8988T (cell line): ENCODE measurements around the gene MGAT4A.
A peak's percentile ranks its signal among the peaks of the same experiment; 100 is the strongest.

Source experiments
- DNase-seq: peaks from one replicate; pipeline ENCODE4 v3.0.0; 2011

MGAT4A gene

DNA sequence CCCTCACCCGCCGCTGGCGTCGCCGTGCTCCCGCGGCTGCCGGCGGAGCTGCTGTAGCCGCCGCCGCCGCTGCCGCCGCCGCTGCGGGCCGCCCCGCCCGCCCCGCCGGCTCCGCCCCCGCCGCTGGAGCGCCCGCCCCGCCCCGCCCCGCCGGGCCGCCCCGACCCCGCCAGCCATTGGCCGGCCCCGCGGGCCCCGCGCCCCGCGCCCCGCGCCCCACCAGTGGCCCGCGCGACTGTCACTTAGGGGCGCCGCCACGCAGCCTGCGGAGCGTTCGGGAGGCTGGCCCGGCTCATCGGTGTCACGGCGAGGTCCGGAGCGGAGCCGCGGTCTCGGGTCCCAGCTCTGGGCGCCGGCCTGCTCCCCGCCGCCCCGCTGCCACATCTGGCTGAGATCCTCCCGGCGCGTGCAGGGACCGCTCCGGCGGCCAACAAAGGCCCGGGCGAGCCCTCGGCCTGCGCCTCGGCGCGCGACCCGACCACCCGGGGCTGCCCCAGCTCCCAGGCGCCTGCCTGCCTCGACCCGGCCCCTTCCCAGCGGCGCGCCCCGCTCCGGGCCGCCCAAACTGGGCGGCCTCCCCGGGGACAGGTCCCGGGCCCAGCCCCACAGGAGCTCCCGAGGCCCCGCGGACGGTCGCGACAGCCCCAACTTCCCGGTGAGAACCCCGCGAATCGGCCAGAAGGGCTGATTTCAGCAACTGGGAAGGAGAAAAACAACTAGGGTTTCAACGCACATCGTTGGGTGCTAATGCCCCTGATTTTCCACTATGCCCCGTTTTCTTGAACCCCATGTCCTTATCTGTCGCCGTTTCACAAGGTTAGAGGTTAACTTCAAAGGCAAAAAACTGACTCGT lies at the start of gene MGAT4A:
TSS of gene MGAT4A (minus strand) at position 92 of the 853 bp plus-strand sequence. CDS start 4,800 bp downstream, outside the sequence.
- DNase-seq, result peak; percentile 81

DNA sequence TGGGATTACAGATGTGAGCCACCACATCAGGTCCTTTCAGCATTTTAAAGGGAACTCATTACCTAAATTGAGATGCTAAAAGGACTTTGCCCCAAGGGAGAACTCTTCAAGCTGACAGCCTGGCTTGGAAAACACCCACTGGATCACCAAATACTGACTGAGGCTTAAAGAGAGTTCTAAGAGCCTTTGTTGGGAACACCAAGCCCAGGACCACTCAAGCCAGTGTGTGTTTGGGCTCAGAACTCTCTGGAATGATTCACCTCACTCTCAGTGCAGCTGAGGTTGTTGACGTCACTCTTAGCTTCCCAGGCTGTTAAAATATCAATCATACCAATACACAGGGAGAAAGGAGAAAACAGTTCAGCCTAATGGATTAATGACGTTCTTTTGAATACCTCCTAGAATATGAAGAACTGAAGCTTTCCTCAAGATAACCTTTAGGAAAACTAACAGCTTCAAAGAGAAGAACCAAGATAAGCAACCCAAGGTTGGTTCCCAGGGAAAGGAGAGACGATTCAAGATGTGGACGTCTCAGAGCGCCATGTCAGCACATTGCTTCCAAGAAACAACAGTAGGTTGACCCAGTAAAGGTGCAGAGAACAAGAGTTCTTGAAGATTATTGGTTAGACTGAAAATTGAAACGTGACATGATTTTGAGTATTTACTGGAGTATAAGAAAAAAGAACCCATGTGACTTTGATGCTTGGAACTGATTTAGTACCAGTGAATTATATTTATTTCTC lies 48.0 kb upstream of the MGAT4A start:
- no peak for DNase-seq

DNA sequence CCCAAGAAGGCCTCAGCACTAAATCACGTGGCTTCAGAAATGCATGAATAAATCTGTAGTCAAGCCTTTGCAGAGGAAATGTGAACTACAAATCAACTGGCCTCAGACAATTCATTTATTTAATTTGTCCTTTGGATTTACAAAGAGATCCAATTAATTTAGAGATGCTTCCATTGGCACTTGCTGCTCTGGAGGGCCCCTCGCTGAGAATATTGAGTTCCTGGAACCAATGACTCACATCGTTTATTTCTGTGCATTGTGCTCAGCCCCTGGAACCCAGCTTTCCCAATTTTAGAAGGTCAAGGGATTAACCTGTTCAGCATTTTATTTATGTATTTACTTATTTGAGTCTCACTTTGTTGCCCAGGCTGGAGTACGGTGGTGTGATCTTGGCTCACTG lies 47.2 kb upstream of the MGAT4A start:
- no peak for DNase-seq

DNA sequence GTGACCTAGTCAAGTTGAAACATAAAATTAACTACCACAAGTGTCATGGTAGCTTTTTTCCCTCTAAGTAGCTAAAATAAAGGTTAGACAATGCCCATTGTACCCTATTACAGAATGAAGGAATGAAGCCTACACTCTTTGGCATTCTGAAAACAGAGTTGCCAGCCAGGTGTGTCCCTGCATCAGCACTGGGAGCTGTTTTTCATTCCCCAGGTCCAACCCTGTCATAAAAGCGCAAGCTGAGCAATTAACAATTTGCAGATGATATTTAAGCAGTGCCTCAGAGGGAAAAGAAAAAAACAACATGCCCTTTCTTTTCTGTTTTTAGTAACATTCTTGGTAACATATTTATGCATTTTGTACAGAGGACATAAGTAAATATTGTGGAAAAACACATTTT lies 46.8 kb upstream of the MGAT4A start:
- DNase-seq, result no peak

DNA sequence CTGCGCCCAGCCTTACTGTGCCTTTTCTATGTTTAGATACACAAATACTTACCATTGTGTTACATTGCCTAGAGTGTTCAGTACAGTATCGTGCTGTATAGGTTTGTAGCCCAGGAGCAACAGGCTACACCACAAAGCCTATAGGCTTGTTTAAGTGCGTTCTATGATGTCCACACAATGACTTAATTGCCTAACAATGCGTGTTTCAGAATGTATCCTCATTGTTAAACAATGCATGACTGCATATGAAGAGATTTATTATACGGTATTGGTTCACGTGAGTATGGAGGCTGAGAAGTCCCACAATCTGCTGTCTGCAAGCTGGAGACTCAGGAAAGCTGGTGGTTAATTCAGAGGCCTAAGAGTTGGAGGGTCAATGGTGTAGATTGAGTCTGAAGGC lies 46.1 kb upstream of the MGAT4A start:
- no peak for DNase-seq

DNA sequence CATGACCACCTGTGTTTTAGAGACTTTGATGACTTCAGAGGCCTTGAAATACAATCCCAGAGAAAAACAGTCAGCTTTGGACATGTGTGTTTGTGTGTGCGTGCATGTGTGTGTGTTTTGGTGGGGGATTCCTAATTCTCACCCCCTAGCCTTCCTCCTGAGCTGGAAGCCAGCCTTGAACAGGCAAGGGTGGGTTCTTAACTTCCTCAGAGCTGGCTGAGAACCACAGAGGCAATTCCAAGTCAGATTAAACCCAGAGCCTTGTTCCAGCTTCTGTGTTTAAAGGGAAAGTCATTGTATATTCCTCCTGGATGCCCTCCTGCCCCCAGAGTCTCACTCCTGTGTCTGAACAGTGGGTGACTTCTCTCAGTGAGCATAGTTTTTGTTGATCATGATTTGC lies 45.2 kb upstream of the MGAT4A start:
- no peak for DNase-seq

DNA sequence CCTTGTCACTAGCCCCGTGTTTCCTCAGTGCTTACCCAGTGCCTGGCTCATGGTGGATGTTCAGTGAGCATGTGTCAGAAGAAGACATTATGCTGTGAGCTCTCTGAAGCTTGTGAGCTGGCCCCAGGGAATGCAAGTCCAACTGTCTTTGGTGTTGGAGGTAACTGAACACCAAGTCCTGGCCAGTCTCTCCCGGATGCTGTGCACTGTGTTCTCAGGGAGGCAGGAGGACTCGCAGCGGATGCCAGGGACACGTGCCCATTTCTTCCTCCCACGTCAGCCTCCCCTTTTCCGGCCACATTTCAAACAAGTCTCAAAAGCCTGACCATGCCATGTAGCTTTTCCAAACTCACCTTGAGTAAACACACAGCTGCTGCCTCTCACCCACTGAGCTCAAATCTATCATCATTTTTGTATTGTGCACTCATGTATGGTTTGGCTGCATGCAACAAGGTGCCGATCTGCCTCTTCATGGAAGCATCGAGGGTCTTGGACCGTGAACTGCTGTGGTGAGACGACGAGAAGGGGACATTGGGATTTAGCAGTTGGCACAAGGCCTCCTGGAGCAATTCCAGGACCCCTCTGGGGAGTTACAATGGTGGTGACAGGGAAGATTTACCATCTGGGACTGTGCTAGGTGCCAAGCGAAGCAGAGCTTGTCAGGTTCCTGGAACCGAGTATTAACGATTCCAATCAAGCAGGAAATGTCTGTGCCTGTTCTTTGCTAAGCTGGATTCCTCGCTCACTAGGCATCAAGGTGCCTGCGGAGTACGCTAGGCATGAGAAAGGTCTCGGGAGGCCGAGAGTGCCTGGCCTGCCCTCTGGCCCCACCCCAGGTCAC lies 44.4 kb upstream of the MGAT4A start:
- DNase-seq, result no peak

DNA sequence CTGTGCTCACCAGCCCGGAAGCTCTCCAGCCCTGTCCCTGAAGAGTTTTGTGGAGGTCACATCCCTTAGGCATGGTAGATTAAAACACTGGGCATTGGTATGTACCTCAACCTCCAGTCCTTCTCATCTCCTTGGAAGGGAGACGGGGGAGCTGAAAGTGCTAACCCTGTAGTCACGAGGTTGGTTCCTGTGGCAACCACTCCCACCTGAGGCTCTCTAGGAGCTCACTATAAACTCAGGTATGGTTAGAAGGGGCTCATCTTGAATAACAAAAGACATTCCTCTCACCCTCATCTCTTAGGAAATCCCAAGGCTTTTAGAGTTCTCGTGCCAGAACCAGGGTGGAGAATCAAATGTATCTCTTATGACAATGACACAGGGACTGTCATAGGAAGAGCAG lies 43.0 kb upstream of the MGAT4A start:
- no peak for DNase-seq

DNA sequence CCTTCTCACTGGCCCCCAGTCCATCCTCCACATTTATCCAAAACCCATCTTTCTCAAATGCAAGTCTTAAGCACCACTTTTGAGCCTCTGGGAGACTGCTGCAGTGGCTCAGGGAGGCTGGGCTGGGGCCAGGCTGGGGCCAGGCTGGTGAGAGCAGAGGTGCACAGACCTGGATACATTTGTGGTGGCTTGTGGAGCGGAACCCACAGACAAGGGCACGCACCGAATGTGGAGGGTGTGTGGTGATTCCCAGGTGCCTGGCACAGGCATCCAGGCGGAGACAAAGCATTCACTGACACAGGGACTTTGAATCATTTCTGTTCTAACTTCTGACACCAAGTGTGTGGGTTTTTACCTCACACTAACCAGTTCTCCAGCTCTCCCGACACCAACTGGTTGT lies 42.2 kb upstream of the MGAT4A start:
- no peak for DNase-seq

DNA sequence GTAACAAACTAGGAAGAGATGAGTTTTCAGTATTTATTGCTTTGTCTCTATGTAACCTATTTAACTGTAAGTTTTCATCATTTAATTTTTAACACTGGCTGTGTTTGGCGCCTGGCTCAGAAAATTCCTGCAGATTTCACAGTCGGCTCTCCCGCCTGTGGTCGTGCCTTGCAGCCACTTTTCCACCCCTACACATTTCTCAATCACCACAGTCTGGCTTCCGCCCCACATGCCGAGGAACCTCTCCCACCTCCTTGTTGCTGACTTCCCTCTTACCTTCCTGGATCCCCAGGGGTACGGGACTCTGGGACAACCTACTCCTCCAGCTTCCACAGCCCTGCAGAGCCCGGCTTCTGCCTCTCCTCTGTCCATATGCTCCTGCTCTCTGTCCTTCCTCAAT lies 41.6 kb upstream of the MGAT4A start:
- no peak for DNase-seq

DNA sequence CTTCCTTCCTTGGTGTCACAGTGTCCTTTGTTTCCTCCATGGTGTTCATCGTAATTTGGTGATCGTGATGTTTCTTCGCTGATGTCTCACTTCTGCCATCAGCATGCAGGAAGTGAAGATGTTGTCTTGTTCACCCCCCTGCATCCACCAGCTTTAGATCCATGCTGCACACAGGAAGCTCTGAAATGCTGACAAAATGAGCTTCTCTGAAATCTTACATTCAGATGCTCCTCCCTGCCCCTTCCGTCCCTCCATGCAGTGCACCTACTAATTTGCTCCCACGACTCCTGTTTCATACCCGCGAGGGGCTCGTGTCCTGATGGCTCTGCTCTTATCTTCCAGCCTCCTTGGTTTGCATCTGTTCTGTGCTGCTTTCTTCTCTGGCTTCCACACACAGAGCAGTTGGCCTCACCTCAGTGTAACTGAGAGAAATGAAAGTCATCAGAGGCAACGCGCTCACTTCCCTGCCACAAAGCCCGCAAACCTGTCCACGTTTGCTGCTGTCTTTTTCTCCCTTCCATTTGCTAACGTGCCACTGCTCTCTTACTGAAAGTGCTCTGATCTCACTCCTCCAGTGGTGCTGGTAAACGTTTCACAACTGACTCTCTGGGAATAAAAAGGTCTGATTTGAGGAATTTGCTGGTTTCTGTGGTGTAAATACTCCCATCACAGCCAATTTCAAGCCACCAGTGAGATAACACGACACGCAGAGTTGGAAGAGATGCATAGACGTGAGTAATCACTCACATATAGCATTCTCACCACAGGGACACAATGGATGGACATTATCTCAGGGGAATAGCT lies 41.0 kb upstream of the MGAT4A start:
- no peak for DNase-seq

DNA sequence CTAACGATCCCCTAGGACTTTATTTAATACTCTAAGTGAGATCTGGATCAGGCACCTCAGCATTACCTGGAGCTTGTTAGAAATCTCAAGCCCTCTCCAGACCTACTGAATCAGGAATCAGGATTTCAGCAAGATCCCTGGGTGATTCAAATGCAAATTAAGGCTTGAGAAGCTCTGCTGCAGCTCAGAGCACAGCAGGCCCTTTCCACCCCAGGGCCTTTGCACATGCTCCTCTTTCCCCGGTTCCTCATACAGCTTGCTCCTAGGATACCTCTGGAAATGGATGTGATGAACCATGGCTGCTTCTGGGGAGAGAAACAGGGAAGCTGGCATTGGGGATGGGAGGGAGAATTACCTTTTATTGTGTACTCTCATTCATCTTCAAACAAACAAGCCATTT lies 40.3 kb upstream of the MGAT4A start:
- no peak for DNase-seq

DNA sequence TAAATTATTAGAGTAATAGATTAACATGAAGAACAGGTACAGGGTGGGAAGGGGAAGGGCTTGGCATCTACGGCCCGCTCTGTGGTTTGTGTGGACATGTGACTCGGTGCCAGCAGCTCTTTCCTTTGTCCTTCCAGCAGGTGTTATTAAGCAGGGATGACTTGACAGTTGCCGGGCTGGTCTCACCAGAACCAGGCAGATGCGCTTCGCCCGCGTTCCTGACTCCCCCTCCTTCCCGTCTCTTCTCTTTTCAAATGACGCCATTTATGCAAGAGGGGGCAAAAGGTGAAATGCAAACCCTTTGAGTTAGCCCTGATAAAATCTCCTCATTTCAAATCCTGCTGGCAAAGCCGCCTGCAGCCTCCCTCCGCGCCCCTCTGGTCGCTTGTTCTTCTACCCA lies 38.9 kb upstream of the MGAT4A start:
- no peak for DNase-seq

DNA sequence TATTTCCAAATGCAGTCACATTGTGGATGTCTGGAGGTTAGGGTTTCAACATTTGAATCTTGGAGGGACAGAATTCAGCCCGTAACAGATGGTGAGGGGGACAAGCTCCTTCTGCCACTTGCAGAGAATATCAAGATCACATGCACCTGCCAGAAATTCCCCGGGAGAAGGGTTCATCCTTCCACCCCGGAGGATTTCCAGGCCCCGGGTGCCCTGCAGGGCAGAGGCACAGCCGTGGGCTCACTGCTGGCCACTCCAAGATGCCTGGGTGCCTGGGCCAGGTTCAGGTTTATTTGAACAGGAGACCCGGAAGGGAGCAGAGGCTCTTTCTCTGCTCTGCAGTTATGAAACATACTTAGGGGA lies 38.2 kb upstream of the MGAT4A start:
- DNase-seq, result no peak

DNA sequence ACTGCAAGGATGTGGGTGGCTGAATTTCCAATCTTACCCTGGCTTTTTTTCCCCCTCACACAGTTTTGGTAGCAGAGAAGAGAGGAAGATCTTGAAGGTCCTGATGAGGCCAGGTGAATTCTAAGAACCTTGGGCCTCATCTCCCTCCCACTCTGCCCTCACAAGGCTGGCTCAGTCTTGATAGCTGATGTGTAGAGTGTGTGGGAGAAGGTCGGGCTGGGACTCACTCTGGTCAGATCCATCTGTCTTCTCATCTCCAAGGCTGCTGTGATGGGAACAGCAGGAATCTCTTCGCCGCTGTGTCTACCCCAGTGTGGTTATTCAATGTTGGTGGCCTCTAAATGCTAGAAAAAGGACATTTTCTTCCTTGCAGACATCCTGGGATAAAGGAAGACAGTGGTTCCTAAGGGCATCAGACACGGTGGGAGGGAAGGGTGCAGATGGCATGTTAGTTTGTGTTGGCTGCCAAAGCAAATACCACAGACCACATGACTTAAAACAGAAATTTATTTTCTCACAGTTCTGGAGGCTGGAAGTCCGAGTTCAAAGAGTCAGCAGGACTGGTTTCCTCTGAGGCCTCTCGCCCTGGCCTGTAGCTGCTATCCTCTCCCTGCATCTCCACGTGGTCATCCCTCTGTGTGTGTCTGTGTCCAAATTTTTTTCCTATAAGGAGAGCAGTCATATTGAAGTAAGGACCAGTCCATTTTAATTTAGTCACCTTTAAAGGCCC lies 37.6 kb upstream of the MGAT4A start:
- no peak for DNase-seq

DNA sequence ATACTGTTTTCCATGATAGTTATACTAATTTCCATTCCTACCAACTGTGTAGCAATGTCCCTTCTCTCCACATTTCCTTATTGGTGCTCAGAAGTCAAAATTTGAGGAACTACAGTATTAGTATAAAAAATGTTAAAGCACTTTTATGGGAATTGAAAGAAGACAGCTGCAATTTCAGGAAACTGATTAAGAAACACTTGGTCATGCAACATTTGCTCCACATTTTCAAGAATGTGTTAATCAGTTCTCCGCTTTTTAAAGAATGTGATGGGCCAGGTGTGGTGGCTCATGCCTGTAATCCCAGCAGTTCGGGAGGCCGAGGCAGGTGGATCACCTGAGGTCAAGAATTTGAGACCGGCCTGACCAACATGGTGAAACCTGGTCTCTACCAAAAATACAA lies 33.6 kb upstream of the MGAT4A start:
- DNase-seq, result no peak

DNA sequence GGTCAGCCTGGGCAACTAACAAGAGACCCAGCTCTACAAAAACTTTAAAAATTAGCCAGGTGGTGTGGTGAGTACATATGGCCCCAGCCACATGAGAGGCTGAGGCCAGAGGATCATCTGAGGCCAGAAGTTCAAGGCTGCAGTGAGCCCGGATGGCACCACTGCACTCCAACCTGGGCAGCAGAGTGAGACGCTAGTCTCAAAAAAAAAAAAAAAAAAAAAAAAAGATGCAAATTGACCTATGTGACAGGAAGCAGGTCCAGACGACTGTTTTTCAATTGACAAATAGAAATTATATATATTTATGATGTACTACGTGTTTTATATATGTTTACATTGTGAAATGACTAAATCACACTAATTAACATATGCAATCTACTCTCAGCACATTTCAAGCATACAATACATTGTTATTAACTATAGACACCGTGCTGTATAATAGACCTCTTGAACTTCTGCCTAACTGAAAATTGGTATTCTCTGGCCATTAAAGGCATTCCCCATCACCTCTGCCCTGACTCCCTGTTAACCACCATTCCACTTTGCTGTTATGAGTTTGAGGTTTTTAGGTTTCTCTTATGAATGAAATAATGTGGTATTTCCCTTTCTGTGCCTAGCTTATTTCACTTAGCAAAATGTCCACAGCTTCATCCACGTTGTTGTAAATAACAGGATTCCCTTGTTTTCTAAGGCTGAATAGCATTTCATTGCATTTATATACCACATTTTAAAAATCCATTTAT lies 32.4 kb upstream of the MGAT4A start:
- DNase-seq, result no peak

DNA sequence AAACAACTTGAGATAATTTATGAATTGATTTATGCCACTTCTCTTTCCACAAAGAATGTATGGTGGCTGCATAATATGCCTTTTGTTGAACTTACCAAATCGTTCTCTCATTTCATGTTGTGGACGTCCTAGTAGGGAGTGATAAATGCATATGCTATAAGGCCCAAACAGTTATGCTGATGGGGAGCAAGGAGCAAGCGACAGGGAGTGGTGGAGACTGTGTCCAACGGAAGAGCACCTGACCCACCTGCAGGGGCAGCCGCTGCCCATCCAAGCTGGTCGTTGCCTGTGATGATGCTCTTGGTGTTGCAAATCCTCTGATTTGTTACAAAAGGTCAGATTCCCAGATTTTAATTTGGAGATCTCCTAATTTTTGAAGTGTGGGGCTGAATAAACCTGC lies 31.0 kb upstream of the MGAT4A start:
- no peak for DNase-seq

DNA sequence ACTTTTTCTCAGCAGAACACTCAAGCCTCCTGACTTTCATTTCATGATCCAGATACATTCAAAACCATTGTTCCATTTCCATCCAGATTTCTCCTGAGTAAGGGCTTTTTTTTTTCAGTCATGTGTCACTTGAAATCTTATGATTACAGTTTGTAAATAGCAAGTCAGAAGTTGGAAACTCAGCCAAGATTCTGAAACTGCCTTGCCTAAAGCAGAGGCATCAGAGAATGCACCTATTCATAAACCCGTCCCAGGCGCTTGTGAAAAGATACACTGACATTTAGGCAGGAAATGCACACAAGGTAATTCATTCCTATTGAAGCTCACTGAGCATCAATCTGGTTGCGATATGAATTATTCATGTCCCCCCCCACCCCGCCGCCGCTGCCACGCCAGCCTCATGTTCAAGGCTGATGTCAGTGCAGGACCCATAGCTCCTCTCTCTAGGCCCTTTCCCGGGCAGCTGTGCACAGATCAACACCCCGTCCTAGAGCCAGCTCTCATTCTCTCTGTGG lies 30.4 kb upstream of the MGAT4A start:
- DNase-seq, result no peak

DNA sequence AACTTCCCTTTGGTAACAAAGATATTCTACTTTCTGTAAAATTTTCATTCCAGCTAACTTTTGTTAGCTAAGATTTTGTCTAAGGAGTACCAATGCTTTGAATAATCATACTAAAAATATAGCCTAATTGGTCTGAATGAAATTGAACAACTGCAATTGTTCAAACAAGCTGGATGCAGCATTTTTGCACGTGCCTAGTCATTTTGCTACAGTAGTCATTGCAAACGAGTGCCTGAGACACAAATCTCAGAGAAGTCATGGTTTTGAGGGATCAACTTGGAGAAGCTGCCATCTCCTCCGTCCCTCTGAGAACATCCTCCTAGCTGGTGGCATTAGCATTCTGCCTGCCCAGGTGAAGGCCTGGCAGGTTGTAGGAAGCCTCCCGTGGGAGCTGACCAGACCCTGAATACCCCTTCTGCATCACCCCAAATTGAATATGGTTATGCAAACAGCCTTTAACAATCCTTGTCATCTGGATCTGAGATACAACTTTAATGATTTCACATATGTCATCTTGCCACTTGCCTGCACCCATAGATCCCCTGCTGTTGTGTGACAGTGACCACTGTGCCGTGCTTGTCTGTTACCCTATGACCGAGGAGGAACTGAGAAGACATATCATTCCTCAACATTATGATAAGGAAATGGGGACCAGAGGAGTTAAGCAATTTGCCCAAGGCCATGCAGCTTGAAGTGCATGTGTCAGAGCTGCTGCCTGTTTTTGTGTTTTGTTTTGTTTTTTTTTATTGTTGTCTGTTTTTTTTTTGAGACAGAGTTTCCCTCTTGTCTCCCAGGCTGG lies 29.1 kb upstream of the MGAT4A start:
- DNase-seq, result no peak
